Neural cell (in vitro differentiated cells): ENCODE data around the gene OAF. TPM values are rescaled to one million over a fixed set of nuclear protein-coding genes. Genes with fewer than 3 reads are reported as not detected.

Experiments used
- H2AFZ ChIP-seq: fragments of 200-600, 300-800 bp; sonication (generic), shearing (Covaris generic); 2 replicates; pipeline ENCODE4 v1.6.0; 2014; ENCODE audit warnings: low read depth, mild to moderate bottlenecking, antibody characterized with exemption, low read length, moderate library complexity
- H3F3A ChIP-seq: fragments of 200-600 bp; shearing (Covaris generic); 2 replicates; pipeline ENCODE4 v1.6.1; 2016; ENCODE audit warnings: mild to moderate bottlenecking, moderate library complexity, mixed read lengths, antibody characterized with exemption, low read length; ENCODE audit not compliant: insufficient read depth, poor library complexity, severe bottlenecking
- H3K27ac ChIP-seq: fragments of 200-600, 300-800 bp; sonication (generic), shearing (Covaris generic); 2 replicates; pipeline ENCODE4 v1.5.1; 2014; ENCODE audit warnings: mild to moderate bottlenecking, low read length, moderate library complexity
- H3K27me3 ChIP-seq: fragments of 300-800, 200-600 bp; sonication (generic), shearing (Covaris generic); 2 replicates; pipeline ENCODE4 v1.6.0; 2014; ENCODE audit warnings: mild to moderate bottlenecking, low read depth, low read length, moderate library complexity; ENCODE audit not compliant: insufficient read depth
- H3K36me3 ChIP-seq: fragments of 300-800, 200-600 bp; sonication (generic), shearing (Covaris generic); 2 replicates; pipeline ENCODE4 v1.5.1; 2014; ENCODE audit warnings: mild to moderate bottlenecking, antibody characterized with exemption, low read length, moderate library complexity; ENCODE audit not compliant: insufficient read depth
- H3K4me2 ChIP-seq: fragments of 300-800, 200-600 bp; sonication (generic), shearing (Covaris generic); 2 replicates; pipeline ENCODE4 v1.6.0; 2014; ENCODE audit warnings: mild to moderate bottlenecking, low read length
- H3K4me3 ChIP-seq: fragments of 300-800, 200-600 bp; sonication (generic), shearing (Covaris generic); 2 replicates; pipeline ENCODE4 v1.5.1; 2014; ENCODE audit warnings: mild to moderate bottlenecking, low read length, moderate library complexity
- H3K79me2 ChIP-seq: fragments of 200-600 bp; shearing (Covaris generic); replicated peaks from 2 replicates; pipeline ENCODE4 v1.6.0; 2014; ENCODE audit warnings: mild to moderate bottlenecking, low read length, moderate library complexity; ENCODE audit not compliant: insufficient read depth
- H3K9ac ChIP-seq: fragments of 300-800, 200-600 bp; sonication (generic), shearing (Covaris generic); 2 replicates; pipeline ENCODE4 v1.6.1; 2016; ENCODE audit warnings: mild to moderate bottlenecking, low read length, mixed read lengths
- H3K9me2 ChIP-seq: fragments of 200-600 bp; shearing (Covaris generic); 2 replicates; pipeline ENCODE4 v1.6.1; 2016; ENCODE audit warnings: mild to moderate bottlenecking, low read length, mixed read lengths; ENCODE audit not compliant: insufficient read depth
- H3K9me3 ChIP-seq: fragments of 200-600, 300-800 bp; sonication (generic), shearing (Covaris generic); 2 replicates; pipeline ENCODE4 v1.6.1; 2016; ENCODE audit warnings: mild to moderate bottlenecking, mixed run types, low read length, moderate library complexity, mixed read lengths
- H4K20me1 ChIP-seq: fragments of 200-600 bp; shearing (Covaris generic); 2 replicates; pipeline ENCODE4 v1.6.1; 2016; ENCODE audit warnings: mild to moderate bottlenecking, mixed run types; ENCODE audit not compliant: insufficient read depth
- CTCF ChIP-seq: fragments of 450-650 bp; IDR thresholded peaks from 2 replicates; pipeline ENCODE4 v1.5.1; 2014; ENCODE audit warnings: antibody characterized with exemption, mild to moderate bottlenecking, moderate library complexity; ENCODE audit not compliant: poor library complexity, severe bottlenecking
- EP300 ChIP-seq: fragments of 450-650 bp; conservative IDR thresholded peaks from 2 replicates; pipeline ENCODE4 v1.6.1; 2014; ENCODE audit warnings: antibody characterized with exemption, mild to moderate bottlenecking, moderate library complexity; ENCODE audit not compliant: poor library complexity, severe bottlenecking
- EZH2 ChIP-seq: fragments of 200-600, 300-800 bp; shearing (Covaris generic), sonication (generic); IDR thresholded peaks from 2 replicates; pipeline ENCODE4 v1.6.1; 2014; ENCODE audit warnings: antibody characterized with exemption, low read length, borderline replicate concordance, mild to moderate bottlenecking; ENCODE audit not compliant: insufficient read depth, poor library complexity, severe bottlenecking
- MXI1 ChIP-seq: fragments of 450-650 bp; conservative IDR thresholded peaks from 2 replicates; pipeline ENCODE4 v1.6.1; 2014; ENCODE audit warnings: antibody characterized with exemption, mild to moderate bottlenecking; ENCODE audit not compliant: poor library complexity, severe bottlenecking
- POLR2AphosphoS5 ChIP-seq: IDR thresholded peaks from 2 replicates; pipeline ENCODE4 v1.6.1; 2012
- RAD21 ChIP-seq: fragments of 450-650 bp; conservative IDR thresholded peaks from 2 replicates; pipeline ENCODE4 v1.6.1; 2014; ENCODE audit warnings: antibody characterized with exemption, mild to moderate bottlenecking, moderate library complexity
- REST ChIP-seq: IDR thresholded peaks from 2 replicates; pipeline ENCODE4 v1.6.1; 2012; ENCODE audit warnings: borderline replicate concordance
- SMC3 ChIP-seq: fragments of 450-650 bp; conservative IDR thresholded peaks from 2 replicates; pipeline ENCODE4 v1.6.1; 2014; ENCODE audit warnings: antibody characterized with exemption, mild to moderate bottlenecking, moderate library complexity; ENCODE audit not compliant: poor library complexity
- TAF1 ChIP-seq: IDR thresholded peaks from 2 replicates; pipeline ENCODE4 v1.6.1; 2012; ENCODE audit warnings: low read depth
- polyA plus RNA-seq: library from polyadenylated mRNA; depleted of rRNA; stranded (reverse); fragments of >200 nt; gene quantifications from 2 replicates; pipeline ENCODE4 v1.2.3, GENCODE V29; 2014

The OAF gene
- polyA plus RNA-seq, 1 donor from 2014 or later = 0.97 TPM

- H3K9ac ChIP-seq = peak overlapping the region; percentile 57
- H2AFZ ChIP-seq = peak overlapping the region; percentile 31
- no peaks in the 10 kb centered on the region for H3K9me3 ChIP-seq
- H3K9me2 ChIP-seq = no peaks in the 10 kb centered on the region
- no peaks in the 10 kb centered on the region for H3K36me3 ChIP-seq
- no peaks in the 10 kb centered on the region for H3F3A ChIP-seq
- H3K4me3 ChIP-seq = peak overlapping the region; percentile 63
- peaks cover 27% of the 10 kb centered on the region for H3K27me3 ChIP-seq
- TF ChIP-seq REST (no peak), SMC3 (no peak), RAD21 (no peak), POLR2AphosphoS5 (no peak), EP300 (no peak), MXI1 (no peak), TAF1 (no peak), CTCF (no peak), EZH2 (no peak)
- H3K79me2 ChIP-seq = no peaks in the 10 kb centered on the region
- H4K20me1 ChIP-seq = no peaks in the 10 kb centered on the region
- H3K27ac ChIP-seq = no peak overlapping the region
- no peak overlapping the region for H3K4me2 ChIP-seq
These were observed 42.5 kb upstream of the OAF start for GRCh38 chr11:120168108-120168959.

GRCh38 chr11:120168960-120169681 is 41.7 kb upstream of the OAF start:
- H3K27me3 ChIP-seq = peaks cover 27% of the 10 kb centered on the region
- H3K27ac ChIP-seq = no peak overlapping the region
- no peaks in the 10 kb centered on the region for H3K9me2 ChIP-seq
- H3K36me3 ChIP-seq = no peaks in the 10 kb centered on the region
- peak overlapping the region; percentile 31 for H2AFZ ChIP-seq
- TF ChIP-seq MXI1 (no peak), RAD21 (peak; percentile 72), EZH2 (no peak), SMC3 (peak; percentile 80), CTCF (peak; percentile 85)
- H3K4me3 ChIP-seq = peak overlapping the region; percentile 63
- H3F3A ChIP-seq = no peaks in the 10 kb centered on the region
- H4K20me1 ChIP-seq = no peaks in the 10 kb centered on the region
- peak overlapping the region; percentile 57 for H3K9ac ChIP-seq
- H3K9me3 ChIP-seq = no peaks in the 10 kb centered on the region
- H3K4me2 ChIP-seq = no peak overlapping the region
- H3K79me2 ChIP-seq = no peaks in the 10 kb centered on the region
